CD4-positive, alpha-beta T cell treated with Interleukin-10 for 1 hour (primary cell): ENCODE results near the gene ANAPC2.
A peak's percentile ranks its signal among the peaks of the same experiment; 100 is the strongest.

Source experiments
- DNase-seq: peaks from one replicate; pipeline ENCODE4 v3.0.0-alpha.2; 2020

Gene ANAPC2

DNA sequence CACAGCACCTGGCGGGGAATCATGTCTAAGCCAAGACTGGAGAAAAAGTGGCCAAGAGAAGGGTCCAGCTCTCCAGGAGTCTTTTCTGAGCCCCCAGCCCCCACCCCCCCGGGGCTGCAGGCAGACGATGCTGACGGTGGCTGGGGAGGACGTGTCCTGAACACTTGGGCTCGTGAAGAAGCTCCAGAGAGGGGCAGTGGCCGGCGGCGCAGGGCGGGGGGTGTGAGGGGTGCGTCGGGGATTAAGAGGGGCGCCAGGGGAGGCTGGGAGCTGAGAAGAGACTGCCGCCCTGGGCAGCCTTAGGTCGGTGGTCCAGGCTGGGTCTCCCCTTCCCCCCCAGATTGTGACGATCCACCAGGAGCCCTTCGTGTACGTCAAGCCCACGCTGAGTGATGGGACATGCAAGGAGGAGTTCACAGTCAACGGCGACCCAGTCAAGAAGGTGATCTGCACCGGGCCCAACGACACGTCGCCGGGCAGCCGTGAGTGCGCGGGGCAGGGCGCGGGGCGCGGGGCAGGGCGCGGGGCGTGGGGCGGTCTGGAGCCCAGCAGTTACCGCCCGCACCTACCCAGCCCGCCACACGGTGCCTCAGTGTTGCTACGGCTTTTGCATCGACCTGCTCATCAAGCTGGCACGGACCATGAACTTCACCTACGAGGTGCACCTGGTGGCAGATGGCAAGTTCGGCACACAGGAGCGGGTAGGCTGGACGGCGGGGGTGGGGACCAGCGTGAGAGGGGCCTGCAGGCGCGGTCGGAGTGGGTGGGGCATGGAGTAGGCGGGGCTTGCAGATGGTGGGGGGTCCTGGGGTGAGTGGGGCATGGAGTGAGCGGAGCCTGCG lies 27.4 kb downstream of the ANAPC2 start:
- DNase-seq, result no peak

DNA sequence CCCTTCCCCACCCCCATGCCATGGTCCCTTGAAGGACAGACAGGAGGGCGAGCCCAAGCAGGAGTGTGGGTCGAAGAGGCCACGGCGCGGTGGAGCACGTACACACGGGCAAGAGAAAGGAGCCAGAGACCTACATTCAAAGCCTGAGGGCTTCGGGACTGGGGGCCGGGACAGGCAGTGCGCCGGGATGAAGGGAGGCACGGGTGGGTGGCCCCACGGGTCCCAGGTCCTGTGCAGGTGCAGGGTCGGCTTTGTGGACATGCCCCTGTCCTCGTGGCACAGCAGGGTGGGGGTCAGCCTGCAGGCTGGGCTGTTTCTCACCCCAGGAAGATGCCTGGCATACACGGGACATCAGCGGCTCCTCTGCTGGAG lies 28.3 kb downstream of the ANAPC2 start:
- no peak for DNase-seq

DNA sequence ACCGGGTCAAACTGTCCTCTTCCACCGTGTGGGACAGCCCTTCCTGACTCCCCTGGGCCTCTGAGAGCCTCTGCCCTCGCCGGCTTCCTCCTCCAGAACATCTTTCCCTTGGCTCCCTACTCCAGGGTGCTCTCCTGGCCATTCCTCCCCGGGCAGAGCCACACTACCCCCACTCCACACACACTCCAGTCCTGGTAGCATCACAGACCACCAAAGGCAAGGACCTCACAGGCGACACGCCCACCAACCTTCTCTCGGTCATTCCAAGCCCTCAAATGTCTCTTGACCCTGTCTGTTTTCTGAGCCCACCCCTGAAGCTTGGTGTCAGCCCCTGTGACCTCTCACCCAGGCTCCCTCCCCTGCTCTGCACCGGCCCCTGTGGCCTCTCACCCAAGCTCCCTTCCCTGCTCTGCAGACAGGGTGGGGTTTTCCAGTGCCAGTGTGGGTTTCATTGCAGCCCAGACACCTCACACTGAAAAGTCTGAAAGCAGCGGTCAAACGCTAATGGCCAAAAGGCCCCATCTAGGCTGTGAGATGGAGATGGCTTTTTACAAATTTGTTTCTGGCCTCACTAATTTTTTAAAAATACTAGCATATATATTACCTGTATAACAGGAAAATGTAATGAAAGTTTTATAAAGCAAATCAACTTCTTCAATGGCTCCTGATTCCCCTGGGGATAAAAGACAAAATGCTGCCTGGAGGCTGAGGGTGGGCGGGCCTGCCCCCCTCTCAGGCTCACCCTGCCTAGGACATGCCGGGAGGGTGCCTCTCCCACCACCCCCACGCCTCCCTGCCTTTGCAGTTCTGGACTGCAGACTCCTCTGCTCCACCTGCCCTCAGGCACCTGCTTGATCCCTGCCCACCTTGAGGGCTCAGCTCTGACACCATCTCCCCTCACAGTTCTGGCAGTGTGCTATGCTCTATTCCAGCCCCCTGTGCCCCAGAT lies 29.0 kb downstream of the ANAPC2 start:
- no peak for DNase-seq

DNA sequence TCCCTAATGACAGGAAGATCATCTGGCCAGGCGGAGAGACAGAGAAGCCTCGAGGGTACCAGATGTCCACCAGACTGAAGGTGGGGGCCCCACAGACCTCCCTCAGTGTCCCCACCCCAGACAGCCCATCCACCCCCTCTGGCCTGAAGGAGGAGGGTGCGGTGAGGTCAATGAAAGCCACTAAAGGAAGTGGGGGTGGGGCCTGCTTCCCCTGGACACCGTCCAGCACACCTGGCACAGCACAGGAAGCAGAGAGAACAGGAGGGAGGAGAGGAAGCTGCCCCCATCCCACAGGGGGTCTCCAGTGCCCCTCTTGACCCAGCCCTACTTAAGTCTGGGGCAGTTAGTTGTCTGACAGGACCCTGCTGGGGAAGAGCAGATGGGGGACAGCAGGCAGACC lies 29.7 kb downstream of the ANAPC2 start:
- DNase-seq, result no peak

DNA sequence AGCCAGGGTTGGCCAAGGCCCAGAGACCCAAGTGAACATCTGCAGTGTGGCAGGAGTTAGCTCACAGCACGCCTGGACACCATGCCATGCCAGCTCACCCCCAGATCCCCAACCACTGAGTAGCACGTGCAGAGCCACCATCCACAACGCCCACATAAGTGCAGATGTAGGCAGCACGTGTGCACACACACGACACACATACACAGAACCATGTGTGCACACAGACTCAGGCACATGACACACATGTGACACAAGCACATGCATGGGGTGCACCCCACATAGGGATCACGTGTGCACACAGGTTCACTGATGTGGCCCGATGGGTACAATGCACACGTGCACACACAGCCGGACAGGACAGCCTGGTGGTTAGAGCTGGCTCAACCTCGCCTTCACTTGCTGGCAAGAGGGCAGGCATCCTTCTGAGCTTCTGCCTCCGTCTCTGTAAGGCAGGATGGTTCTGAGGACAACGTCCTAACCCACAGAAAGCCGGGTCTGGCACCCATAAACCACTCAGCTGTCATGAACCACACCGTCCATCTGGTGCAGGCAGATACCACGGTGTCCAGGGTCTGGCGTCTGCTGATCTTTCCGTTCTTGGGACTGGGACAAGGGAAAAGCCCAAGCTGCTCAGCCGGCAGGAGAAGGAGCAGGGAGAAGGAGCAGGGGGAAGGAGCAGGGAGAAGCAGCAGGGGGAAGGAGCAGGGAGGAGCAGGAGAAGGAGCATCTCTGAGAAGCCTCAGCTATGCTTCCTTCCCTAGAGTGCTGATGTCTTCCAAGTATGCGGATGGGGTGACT lies 30.5 kb downstream of the ANAPC2 start:
- no peak for DNase-seq

DNA sequence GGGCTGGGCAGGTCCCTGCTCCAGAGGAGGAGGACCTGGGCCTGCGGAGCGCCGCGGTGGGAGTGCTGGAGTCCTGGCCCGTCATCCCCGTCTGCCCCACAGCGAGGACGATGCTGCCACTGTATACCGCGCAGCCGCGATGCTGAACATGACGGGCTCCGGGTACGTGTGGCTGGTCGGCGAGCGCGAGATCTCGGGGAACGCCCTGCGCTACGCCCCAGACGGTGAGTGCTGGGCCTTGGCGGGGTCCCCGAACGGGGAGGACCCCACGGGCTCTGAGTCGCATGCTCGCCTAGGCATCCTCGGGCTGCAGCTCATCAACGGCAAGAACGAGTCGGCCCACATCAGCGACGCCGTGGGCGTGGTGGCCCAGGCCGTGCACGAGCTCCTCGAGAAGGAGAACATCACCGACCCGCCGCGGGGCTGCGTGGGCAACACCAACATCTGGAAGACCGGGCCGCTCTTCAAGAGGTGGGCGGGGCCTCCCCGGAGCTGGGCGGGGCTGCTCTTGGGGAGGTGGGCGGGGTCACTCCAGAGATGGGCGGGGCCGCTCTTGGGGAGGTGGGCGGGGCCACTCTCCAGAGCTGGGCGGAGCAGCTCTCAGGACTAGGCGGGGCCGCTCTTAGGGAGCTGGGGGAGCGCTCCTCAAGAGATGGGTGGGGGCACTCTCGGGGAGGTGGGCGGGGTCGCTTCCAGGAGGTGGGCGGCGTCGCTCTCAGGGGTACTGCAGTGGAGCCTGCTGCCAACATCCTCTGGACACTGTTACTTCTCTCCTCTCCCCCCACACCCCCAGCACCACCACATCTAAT lies 31.6 kb downstream of the ANAPC2 start:
- DNase-seq, result peak; percentile 58

DNA sequence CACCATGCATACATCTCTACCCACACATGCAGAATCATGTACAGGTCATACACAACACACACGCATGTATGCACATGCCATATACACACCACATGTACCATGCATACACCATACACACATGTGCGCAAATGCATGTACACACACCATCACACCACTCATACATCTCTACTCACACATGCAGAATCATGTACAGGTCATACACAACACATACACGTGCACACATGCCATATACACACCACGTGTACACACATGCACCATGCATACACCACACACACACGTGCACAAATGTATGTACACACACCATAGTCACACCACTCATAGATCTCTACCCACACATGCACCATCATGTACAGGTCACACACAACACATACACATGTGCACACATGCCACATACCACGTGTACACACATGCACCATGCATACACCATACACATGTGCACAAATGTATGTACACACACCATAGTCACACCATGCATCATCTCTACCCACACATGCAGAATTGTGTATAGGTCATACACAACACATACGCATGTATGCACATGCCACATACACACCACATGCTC lies 35.4 kb downstream of the ANAPC2 start:
- DNase-seq, result no peak

DNA sequence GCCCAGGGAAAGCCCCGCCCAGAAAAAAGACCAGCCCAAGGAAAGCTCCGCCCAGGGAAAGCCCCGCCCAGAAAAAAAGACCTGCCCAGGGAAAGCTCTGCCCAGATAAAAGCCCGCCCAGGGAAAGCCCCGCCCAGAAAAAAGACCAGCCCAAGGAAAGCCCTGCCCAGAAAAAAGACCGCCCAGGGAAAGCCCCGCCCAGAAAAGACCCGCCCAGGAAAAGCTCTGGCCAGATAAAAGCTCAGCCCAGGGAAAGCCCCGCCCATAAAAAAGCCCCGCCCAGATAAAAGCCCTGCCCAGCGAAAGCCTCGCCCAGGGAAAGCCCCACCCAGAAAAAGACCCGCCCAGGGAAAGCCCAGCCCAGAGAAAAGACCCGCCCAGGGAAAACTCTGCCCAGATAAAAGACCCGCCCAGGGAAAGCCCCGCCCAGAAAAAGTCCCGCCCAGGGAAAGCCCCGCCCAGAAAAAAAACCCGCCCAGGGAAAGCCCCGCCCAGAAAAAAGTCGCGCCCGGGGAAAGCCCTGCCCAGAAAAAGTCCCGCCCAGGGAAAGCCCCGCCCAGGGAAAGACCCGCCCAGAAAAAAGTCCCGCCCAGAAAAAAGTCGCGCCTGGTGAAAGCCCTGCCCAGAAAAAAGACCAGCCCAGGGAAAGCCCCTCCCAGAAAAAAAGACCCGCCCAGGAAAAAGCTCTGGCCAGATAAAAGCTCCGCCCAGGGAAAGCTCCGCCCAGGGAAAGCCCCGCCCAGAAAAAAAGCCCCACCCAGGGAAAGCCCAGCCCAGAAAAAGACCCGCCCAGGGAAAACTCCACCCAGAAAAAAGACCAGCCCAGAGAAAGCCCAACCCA lies 37.5 kb downstream of the ANAPC2 start:
- DNase-seq, result peak; percentile 56

DNA sequence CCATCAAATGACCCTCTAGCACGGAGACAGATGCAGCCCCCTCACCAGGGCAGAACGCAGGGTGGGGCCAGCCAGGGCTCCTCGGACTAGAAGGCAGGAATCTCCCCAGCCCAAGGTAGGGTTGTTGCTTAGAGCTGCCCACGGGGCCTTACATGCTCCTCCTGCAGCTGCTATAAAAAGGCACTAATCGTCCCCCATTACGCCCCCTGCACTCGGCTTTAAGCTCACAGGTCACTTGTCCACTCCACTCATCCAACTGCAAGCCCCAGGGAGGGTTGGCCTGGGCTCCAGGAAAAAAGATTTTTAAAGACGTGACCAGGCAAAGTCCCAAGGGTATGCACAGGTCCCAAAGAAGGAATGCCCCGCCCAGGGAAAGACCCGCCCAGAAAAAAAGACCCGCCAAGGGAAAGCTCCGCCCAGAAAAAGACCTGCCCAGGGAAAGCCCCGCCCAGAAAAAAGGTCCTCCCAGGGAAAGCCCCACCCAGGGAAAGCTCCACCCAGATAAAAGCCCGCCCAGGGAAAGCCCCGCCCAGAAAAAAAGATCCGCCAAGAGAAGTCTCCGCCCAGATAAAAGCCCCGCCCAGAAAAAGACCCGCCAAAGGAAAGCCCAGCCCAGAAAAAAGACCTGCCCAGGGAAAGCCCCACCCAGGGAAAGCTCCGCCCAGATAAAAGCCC lies 38.3 kb downstream of the ANAPC2 start:
- peak; percentile 23 for DNase-seq

DNA sequence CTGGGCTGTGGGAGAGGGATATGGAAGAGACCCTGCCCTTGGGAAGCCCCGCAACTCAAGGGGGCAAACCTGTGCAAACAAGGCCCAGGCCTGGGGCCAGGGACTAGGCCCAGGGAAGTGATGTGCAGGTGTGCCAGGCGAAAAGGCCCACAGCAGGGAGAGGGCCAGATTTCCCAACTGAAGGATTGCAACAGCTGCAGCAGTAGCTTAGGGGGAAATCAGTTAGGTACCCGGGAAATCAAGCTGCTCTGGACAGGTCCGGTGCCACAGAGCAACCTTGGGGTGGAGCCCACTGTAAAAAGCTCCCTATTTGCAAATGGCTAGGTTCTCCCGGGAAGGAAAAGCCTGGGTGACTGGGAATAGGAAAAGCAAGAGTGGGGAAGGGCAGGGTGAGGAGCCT lies 39.0 kb downstream of the ANAPC2 start:
- DNase-seq, result no peak

DNA sequence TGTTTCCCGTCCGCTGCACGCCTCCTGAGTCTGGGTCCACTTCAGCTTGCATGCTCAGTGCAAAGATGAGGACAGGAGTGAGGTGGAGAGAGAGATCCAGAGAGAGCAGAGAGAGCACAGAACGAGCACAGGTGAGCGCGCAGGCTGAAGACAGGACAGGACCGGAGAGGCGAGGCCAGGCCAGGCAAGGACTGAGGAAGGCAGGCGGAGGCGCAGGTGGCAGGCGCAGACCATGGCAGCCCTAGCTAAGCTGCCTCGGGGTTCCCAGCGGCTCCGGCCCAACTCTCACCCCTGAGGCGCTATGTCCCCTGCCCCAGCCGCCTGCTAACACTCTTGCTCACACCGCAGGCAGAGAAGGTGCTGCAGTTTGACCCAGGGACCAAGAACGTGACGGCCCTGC lies 39.7 kb downstream of the ANAPC2 start:
- no peak for DNase-seq

DNA sequence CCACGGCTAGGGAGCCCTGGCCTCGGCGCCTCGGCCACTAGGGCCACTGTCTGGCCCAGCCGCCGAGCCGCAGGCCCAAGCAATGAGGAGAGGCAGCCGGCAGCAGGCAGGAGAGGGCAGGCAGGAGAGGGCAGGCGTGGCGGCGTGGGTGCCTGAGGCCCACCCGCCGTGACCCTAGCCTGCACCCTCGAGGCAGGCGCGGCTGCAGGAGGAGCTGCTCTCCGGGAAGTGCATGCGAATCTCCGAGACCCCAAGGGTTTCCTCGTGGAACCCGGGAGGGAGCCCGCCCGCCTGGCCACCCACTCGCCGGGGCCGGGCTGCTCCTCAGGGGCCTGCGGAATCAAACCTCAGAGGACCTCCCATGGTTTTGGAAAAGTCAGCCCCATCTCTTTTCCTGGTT lies 40.1 kb downstream of the ANAPC2 start:
- DNase-seq, result no peak

DNA sequence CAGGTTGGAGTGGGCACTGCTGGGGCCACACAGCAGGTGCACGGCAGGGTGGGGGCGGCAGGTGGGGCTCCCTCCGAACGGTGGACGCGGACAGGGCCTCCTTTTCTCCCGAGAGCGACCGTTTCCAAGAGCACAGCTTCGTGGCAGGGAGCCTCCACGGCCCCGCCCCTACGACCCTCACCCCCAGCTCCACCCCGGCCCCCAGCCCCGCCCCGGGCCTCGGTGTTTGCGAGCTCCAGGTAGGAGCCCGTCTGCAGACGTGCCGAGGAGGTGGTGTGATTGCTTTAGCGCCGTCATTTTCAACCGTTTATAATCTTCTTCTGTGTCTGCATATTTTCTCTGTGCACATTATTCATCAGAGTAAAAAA lies 40.6 kb downstream of the ANAPC2 start:
- no peak for DNase-seq

DNA sequence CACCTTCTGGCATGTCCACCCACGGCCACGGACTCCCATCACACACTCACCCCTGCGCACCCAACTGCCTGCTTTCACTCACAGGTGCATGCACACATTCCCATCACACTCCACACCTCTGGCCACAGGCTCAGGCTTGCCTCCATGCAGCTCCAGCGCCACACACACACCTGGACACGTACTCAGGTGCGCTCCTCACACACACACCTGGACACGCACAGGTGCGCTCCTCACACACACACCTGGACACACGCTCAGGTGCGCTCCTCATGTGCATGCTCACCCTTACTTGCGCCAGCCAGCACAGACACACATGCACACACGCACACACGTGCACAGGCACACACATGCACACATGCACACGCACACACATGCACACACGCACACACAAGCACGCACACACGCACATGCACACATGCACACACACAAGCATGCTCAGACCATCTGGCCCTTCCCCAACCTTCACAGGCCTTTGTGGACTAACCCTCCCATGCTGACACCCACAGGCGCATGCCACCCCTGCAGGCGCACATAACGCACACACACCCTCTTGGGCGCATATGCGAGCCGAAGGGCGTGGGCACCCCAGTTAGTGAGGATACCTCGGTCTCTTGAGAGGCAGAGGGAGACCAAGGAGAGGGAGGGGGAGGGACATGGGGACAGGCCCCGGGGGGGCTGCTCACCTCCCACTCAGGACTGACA lies 41.1 kb downstream of the ANAPC2 start:
- DNase-seq, result no peak

DNA sequence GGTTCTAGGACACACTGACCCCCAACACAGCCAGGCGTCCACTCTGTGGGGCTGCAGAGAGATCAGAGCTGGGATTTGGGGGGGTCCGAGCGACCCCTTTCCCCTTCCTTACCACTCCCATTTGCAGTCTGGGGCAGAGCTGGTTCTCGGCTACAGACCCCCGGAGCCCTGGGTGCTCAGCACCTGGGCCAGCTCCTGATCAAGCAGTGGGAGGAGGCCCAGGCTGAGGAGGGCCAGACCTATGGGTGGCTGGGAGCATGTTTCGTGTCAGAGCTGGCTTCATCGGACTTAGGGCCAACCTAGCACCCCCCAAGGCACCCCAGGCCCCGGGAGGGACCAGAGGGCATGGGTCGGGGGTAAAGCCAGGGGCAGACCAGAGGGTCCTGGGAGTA lies 41.8 kb downstream of the ANAPC2 start:
- DNase-seq, result no peak

DNA sequence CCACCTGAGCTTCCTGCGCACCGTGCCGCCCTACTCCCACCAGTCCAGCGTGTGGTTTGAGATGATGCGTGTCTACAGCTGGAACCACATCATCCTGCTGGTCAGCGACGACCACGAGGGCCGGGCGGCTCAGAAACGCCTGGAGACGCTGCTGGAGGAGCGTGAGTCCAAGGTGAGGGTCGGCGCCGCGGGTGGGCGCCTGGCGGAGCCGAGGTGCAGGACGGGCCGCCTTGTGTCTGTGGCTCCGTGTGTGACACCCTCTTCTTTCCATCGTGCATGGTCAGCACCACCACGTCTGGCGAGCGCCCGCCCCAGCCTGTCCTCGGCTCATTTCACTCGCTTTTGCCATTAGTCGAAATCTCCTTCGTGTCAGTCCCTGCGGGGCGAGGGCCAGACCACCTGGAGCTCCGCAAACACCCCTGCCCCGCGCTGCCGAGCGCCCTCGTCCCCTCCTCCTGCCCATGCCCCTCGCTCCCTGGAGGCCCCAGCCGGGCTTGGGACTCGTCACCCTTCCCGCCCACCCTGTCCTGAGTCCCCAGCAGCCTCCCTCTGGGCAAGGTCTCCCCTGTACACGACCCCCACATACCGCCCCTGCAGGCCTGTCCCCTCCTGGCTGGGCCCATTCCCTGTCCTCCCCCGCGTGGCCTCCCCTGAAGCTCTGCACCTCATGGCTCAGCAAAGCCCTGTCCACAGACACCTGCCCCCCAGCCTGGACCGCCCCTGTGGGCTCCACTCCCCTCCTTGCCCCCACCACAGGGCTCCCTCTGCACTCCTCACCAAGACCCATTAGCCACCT lies 42.4 kb downstream of the ANAPC2 start:
- DNase-seq, result no peak

DNA sequence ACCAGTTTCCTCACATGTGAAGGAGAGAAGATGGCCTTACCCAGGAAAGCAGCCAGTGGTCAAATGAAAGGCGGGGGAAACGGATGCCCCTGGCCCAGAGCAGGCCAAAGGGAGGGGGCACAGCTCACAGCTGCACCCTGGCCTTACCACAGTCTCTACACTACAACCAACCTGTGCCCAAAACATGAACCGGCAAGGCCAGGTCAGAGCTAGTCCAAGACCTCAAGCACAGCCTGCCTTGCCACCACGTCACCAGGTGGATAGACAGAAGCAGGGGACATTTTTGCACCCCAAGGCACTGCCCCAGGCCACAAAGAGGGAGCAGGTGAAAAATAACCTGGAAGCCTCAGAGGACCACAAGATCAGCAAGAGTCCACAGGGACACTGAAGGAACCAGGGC lies 44.9 kb downstream of the ANAPC2 start:
- DNase-seq, result no peak

DNA sequence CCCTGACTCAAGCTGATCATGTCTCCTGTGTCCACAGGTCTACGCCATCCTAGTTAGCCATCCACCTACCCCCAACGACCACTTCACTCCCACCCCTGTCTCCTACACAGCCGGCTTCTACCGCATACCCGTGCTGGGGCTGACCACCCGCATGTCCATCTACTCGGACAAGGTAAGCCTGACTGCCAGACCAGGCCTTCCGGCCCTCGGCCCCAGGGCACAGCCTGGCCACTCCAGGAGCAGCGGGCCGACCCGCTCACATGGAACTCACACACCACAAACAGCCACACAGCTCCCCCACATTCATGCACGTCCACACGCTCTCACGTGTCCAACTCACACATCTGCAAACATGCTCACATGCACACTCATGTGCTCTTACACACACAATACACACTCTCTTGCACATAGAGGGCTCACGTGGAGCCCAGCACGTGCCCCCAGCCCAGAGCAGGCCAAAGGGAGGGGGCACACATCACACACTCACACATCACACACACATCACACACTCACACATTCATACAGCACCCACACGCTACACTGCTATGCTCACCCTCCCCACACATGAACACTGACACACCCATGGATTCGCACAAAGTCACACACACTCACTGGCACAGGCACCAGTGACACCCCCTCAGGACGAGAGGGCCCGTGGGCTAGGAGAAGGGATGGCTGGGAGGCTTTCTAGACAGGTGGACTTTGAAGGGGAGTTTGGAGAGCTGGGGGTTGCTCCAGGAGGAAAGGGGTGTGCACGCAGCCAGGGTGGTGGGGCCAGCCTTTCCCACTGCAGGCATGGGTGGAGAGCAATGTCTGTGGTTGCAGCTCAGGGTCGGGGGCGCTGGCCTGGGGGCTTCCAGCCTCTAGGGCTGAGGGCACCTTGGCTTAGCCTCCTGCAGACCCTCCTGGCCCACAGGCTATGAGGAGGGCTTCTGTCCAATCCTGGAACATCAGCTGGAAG lies 46.1 kb downstream of the ANAPC2 start:
- DNase-seq, result no peak
